ENCODE data around the gene GTF2A1L. TPM values are rescaled to one million over a fixed set of nuclear protein-coding genes. Genes with fewer than 3 reads are reported as not detected.
"Not testable (repeated sequence)": the region's sequence is repeated elsewhere in the genome, so short reads cannot be mapped to it uniquely, and the experiment has no call there.

GTF2A1L gene
- total RNA-seq, 4 donors from 2014 or later: 1.1 to 2.4 TPM; not detected in 2

GRCh38 chr2:48696881-48697280 is 79.2 kb downstream of the GTF2A1L start:
- ATAC-seq (ENCODE audit: low FRiP score): no peak
- DNase-seq (ENCODE audit: low spot score): no peak
- TF ChIP-seq, protein P1, sequence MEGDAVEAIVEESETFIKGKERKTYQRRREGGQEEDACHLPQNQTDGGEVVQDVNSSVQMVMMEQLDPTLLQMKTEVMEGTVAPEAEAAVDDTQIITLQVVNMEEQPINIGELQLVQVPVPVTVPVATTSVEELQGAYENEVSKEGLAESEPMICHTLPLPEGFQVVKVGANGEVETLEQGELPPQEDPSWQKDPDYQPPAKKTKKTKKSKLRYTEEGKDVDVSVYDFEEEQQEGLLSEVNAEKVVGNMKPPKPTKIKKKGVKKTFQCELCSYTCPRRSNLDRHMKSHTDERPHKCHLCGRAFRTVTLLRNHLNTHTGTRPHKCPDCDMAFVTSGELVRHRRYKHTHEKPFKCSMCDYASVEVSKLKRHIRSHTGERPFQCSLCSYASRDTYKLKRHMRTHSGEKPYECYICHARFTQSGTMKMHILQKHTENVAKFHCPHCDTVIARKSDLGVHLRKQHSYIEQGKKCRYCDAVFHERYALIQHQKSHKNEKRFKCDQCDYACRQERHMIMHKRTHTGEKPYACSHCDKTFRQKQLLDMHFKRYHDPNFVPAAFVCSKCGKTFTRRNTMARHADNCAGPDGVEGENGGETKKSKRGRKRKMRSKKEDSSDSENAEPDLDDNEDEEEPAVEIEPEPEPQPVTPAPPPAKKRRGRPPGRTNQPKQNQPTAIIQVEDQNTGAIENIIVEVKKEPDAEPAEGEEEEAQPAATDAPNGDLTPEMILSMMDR (IDR thresholded peaks at IDR 0.05): no peak

- TF ChIP-seq, protein P1 (IDR thresholded peaks at IDR 0.05): no peak
- ATAC-seq (ENCODE audit: low FRiP score) (no peak), DNase-seq (ENCODE audit: low spot score) (no peak)
Observed at GRCh38 chr2:48699348-48699930, 81.8 kb downstream of the GTF2A1L start.

- ATAC-seq (ENCODE audit: low FRiP score); DNase-seq (ENCODE audit: low spot score): not testable (repeated sequence)
Observed at GRCh38 chr2:48703621-48704020, 86.0 kb downstream of the GTF2A1L start.

DNA sequence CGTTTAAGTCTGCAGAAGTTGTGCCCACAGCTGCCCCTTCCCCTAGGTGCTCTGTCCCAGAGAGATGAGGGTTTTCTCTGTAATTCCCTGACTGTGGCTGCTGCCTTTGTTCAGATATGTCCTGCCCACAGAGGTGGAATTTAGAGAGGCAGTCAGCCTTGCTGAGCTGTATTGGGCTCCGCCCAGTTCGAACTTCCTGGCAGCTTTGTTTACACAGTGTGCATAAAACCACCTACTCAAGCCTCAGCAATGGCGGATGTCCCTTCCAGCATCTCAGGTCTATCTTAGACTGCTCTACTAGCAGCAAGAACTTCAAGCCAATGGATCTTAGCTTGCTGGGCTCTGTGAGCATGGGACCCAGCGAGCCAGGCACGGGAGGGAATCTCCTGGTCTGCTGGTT is 89.8 kb downstream of the GTF2A1L start:
- TF ChIP-seq, protein P1 (IDR thresholded peaks at IDR 0.05): no peak
- DNase-seq (ENCODE audit: low spot score): no peak
- ATAC-seq (ENCODE audit: low FRiP score): no peak

DNA sequence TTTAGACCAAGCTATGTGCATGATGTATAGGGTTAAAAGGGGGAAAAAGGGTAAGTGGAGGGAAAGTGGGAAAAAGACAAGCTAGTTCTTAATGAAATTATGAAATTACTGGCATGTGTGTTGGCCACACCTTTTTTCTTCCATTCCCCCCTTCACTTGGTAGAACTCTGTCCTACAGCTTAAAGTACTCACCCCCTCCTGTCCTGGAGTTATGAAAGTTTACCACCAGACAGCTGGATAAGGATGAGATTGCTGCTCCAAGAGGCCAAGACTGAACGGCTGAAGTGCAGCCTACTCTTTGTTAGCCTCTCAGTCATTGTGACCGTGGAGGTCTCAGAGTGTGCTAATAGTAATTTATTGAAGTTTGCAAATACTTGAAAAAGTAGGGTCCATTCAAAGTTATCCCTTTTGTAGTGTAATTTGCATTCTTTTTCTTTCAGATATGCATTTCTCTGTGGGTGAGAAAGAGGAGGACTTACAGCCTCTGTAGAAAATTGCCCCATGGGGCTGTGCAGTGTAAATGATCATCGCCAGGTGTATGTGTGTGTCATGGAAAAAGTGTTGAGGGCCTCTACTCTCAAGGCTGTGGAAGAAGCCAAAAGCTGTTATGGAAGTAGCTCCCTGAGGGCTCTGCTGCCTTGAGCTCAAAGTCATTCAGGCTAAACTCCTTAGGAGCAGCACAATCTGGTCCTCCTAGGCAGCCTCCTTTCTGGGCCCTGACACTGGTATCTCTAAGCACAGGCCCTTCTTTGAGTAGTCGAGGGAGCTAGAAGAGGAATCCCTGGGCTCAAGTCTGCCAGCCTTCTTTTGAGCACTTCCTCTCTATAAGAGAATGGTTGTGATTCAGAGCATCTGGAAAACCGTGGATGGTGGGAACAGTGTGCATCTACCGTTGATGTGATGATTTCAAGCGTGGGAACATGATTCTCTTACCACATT is 91.7 kb downstream of the GTF2A1L start:
- no peak for ATAC-seq (ENCODE audit: low FRiP score)
- TF ChIP-seq, protein P1 (IDR thresholded peaks at IDR 0.05): no peak

GRCh38 chr2:48711343-48711742 is 93.7 kb downstream of the GTF2A1L start:
- TF ChIP-seq, protein P1 (IDR thresholded peaks at IDR 0.05): no peak
- DNase-seq (ENCODE audit: low spot score) (no peak), ATAC-seq (ENCODE audit: low FRiP score) (no peak)

More for the DNA sequence above, 91.7 kb downstream of the GTF2A1L start:
- DNase-seq (ENCODE audit: low spot score): no peak

DNA sequence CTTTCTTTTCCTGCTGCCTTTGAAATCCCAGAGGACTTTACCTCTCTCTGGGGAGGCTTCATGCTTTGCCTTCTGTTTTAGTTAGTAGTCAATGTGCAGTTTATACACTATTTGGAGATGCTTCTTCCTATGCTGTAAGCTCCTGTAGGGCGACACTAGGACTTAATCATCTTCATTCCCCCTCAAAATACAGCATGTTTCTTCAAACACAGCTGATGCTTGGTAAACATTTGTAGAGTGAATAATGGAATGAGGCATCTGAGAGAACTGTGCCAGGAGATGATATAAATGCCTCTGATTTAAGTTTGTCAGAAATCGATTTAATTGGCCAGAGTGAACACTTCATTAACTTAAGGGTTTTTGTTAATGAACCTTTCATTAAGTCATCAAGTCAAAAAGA is 94.5 kb downstream of the GTF2A1L start:
- no peak for ATAC-seq (ENCODE audit: low FRiP score)
- TF ChIP-seq, protein P1 (IDR thresholded peaks at IDR 0.05): no peak

More for the DNA sequence above, 94.5 kb downstream of the GTF2A1L start:
- no peak for DNase-seq (ENCODE audit: low spot score)
